Effector memory CD8-positive, alpha-beta T cell (primary cell): ENCODE results near the gene GNPAT.

Experiments
- ATAC-seq: fragments of 150-1000 bp; cut with Tn5 transposase; replicated peaks from 2 replicates; pipeline ENCODE4 v1.10.0; 2021; ENCODE audit warnings: mild to moderate bottlenecking, moderate library complexity
- DNase-seq, 3 experiments: peaks; one replicate each; pipeline ENCODE4 v3.0.0; 2021
- H3K27ac Mint-ChIP-seq, 2 donors: one replicate each; pipeline ENCODE4 v1.8.0; 2022; ENCODE audit warnings: mild to moderate bottlenecking in 2 of 2, mixed read lengths in 2 of 2, moderate library complexity in 2 of 2
- H3K27me3 Mint-ChIP-seq, 2 donors: one replicate each; pipeline ENCODE4 v1.8.0; 2022; ENCODE audit warnings: mixed read lengths in 2 of 2
- H3K36me3 Mint-ChIP-seq: one replicate; pipeline ENCODE4 v1.8.0; 2022; ENCODE audit warnings: mild to moderate bottlenecking, moderate library complexity, mixed read lengths; ENCODE audit not compliant: insufficient read depth
- H3K4me1 Mint-ChIP-seq, 2 donors: one replicate each; pipeline ENCODE4 v1.8.0; 2022; ENCODE audit warnings: low read depth in 2 of 2, mixed read lengths in 2 of 2
- H3K4me3 Mint-ChIP-seq, 2 donors: one replicate each; pipeline ENCODE4 v1.8.0; 2022; ENCODE audit warnings: mild to moderate bottlenecking in 2 of 2, mixed read lengths in 2 of 2, moderate library complexity in 2 of 2
- H3K9me3 Mint-ChIP-seq, 2 donors: one replicate each; pipeline ENCODE4 v1.8.0; 2022; ENCODE audit warnings: mixed read lengths in 2 of 2

The GNPAT gene

DNA sequence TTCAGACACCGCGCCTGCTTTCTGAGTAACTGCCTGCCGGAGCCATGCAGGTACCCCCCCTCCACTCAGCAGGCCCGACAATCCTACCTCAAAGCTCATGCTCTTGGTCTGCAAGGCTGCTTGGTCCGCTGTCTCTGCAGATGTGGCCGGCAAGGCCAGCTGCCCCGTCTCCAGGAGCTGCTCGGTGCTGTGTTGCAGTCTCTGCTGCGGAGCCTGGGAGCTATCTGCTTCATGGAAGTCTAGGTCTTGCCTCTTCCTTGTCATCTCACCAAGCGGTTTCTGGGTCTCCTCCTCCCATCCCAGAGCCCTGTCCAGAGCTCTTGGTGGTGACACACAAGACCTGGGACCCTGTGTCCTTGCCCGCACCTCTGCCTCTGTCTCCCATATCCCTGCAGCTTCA is 24.0 kb upstream of the GNPAT start:
- H3K27ac Mint-ChIP-seq = no peak overlapping the region
- peaks cover 3 to 5% of the 10 kb centered on the region in 2 donors for H3K4me1 Mint-ChIP-seq
- H3K27me3 Mint-ChIP-seq = peaks cover 8 to 19% of the 10 kb centered on the region in 2 donors
- H3K36me3 Mint-ChIP-seq = no peaks in the 10 kb centered on the region
- DNase-seq = no peak
- ATAC-seq = no peak
- H3K4me3 Mint-ChIP-seq = no peak overlapping the region
- H3K9me3 Mint-ChIP-seq = no peaks in the 10 kb centered on the region

- H3K9me3 Mint-ChIP-seq = no peaks in the 10 kb centered on the region
- H3K4me3 Mint-ChIP-seq = no peak overlapping the region
- H3K36me3 Mint-ChIP-seq = peaks cover 4% of the 10 kb centered on the region
- peaks cover 8 to 19% of the 10 kb centered on the region in 2 donors for H3K27me3 Mint-ChIP-seq
- no peak for ATAC-seq
- H3K27ac Mint-ChIP-seq = no peak overlapping the region
- H3K4me1 Mint-ChIP-seq = peaks cover 3 to 5% of the 10 kb centered on the region in 2 donors
- DNase-seq = no peak
Measured at GRCh38 chr1:231218078-231218477, 22.9 kb upstream of the GNPAT start.

DNA sequence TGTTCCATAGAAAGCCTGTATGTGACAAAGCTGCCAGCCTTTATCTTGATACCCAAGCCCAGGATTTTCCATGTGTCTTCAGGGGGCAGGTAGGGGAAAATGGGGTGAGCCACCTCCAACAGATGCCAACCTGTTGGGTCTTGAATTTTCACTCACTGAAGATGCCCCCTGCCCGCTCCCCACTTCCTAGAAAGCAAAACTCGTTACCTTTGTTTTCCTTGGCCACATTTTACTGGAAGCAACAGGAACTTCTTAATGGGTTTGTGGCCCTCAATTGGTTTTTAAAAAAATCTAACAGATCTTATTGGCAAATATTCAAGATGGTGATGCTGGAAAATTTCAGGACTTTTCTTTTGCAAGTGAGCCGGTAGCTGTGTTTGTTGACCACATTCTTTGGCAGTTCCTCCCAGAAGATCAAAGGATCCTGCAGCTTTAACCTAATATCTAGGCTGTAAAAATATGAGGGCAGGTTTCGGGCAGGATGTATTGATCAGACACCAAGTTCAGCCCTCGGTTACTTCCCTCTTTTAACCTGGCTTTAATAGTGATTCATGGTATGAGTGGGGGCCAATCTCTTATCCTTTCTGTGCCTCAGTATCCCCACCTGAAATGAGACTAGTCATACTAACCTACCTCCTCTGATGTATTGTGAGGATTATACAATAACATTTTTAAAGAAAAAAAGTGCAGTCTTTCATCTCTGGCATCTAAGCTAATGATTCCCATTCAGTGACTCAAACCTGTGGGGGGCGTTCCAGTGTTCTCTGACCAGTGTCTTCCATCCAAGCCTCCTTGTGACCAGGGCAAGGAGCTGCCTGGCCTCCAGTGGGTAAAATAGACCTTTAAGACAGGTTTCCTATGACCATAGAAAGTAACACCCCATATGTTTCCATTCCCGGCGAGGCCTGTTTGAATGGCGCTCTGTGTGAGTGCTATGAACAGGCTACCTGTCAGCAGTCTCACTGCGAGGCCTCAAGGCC is 21.3 kb upstream of the GNPAT start:
- ATAC-seq = no peak
- H3K4me3 Mint-ChIP-seq = no peak overlapping the region
- H3K4me1 Mint-ChIP-seq = peaks cover 3 to 5% of the 10 kb centered on the region in 2 donors
- no peaks in the 10 kb centered on the region for H3K9me3 Mint-ChIP-seq
- peaks cover 12% of the 10 kb centered on the region for H3K36me3 Mint-ChIP-seq
- no peak overlapping the region for H3K27ac Mint-ChIP-seq
- DNase-seq = no peak
- H3K27me3 Mint-ChIP-seq = peaks cover 8 to 10% of the 10 kb centered on the region in 2 donors

GRCh38 chr1:231220801-231221200 is 20.2 kb upstream of the GNPAT start:
- DNase-seq (no peak), ATAC-seq (no peak)
- H3K27ac Mint-ChIP-seq = peak overlapping the region in 1 of 2 donors; percentile 29
- peaks cover 0 to 5% of the 10 kb centered on the region in 2 donors for H3K4me1 Mint-ChIP-seq
- H3K9me3 Mint-ChIP-seq = no peaks in the 10 kb centered on the region
- H3K4me3 Mint-ChIP-seq = no peak overlapping the region
- H3K36me3 Mint-ChIP-seq = peaks cover 23% of the 10 kb centered on the region
- peaks cover 8 to 10% of the 10 kb centered on the region in 2 donors for H3K27me3 Mint-ChIP-seq

- DNase-seq (no peak), ATAC-seq (no peak)
- H3K4me3 Mint-ChIP-seq = no peak overlapping the region
- H3K27me3 Mint-ChIP-seq = no peaks in the 10 kb centered on the region
- no peaks in the 10 kb centered on the region for H3K9me3 Mint-ChIP-seq
- H3K27ac Mint-ChIP-seq = peak overlapping the region in 1 of 2 donors; percentile 36
- peaks cover 58% of the 10 kb centered on the region for H3K36me3 Mint-ChIP-seq
- H3K4me1 Mint-ChIP-seq = peaks cover 9 to 11% of the 10 kb centered on the region in 2 donors
Measured at GRCh38 chr1:231226156-231226555, 14.9 kb upstream of the GNPAT start.

DNA sequence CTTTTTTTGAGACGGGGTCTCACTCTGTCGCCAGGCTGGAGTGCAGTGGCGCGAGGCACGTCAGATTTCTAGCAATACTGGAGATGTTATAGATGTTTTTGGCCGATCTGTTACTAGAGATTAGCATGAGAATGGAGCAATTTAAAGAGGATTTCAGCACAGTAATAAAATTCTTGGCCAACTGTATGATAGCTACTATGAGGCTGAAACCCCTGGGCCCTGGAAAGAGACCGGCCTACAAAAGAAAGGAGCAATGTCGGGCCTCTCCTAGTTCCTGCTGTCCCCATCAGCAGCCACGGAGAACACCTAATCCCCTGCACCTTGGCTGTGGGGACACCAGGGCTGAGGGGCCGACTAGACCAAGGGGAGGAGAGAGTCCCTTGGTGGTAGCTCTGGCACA is 9.5 kb upstream of the GNPAT start:
- no peaks in the 10 kb centered on the region for H3K9me3 Mint-ChIP-seq
- peaks cover 32 to 47% of the 10 kb centered on the region in 2 donors for H3K4me1 Mint-ChIP-seq
- H3K36me3 Mint-ChIP-seq = peaks cover 38% of the 10 kb centered on the region
- DNase-seq (no peak), ATAC-seq (no peak)
- H3K27ac Mint-ChIP-seq = peak overlapping the region in 1 of 2 donors; percentile 42
- H3K4me3 Mint-ChIP-seq = no peak overlapping the region
- no peaks in the 10 kb centered on the region for H3K27me3 Mint-ChIP-seq

GRCh38 chr1:231232870-231233734 is 7.9 kb upstream of the GNPAT start:
- Mint-ChIP-seq H3K4me1 (peaks cover 34 to 57% of the 10 kb centered on the region in 2 donors), H3K9me3 (no peaks in the 10 kb centered on the region), H3K4me3 (no peak overlapping the region), H3K36me3 (peaks cover 40% of the 10 kb centered on the region), H3K27ac (no peak overlapping the region), H3K27me3 (no peaks in the 10 kb centered on the region)
- ATAC-seq = no peak
- no peak for DNase-seq

DNA sequence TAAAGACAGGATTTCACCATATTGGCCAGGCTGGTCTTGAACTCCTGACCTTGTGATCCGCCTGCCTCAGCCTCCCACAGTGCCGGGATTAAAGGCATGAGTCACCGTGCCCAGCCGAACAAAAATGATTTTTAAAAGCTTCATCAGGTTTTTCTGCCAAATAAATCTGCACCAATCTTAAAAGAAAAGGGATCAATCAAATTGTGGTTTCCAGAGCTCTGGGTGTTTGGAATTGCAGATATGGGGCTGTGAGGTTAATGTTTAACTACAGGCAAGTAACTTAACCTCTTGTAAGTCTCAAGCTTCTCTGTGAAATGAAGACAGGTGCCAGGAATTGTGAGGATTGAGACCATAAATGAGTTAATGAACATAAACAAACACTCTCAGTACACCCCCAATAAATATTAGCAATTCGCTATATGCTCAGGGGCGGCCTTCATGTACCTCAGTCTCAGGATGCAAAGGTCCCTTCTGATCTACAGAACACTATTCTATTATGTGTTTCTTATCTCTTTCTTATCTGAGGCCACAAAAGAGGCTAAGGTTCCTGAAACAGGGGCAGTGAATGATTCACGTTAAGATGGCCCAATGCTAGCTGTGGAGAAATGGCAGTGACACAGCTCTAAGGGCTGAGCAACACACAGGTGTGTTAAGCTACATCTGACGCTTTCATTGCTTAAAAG is 7.1 kb upstream of the GNPAT start:
- no peaks in the 10 kb centered on the region for H3K9me3 Mint-ChIP-seq
- H3K27ac Mint-ChIP-seq = no peak overlapping the region
- H3K4me1 Mint-ChIP-seq = peaks cover 34 to 59% of the 10 kb centered on the region in 2 donors
- peaks cover 38% of the 10 kb centered on the region for H3K36me3 Mint-ChIP-seq
- no peaks in the 10 kb centered on the region for H3K27me3 Mint-ChIP-seq
- ATAC-seq = no peak
- H3K4me3 Mint-ChIP-seq = no peak overlapping the region
- DNase-seq = no peak

GRCh38 chr1:231234506-231234905 is 6.5 kb upstream of the GNPAT start:
- DNase-seq (no peak), ATAC-seq (no peak)
- Mint-ChIP-seq H3K9me3 (no peaks in the 10 kb centered on the region), H3K4me1 (peaks cover 35 to 62% of the 10 kb centered on the region in 2 donors), H3K27me3 (no peaks in the 10 kb centered on the region), H3K36me3 (peaks cover 34% of the 10 kb centered on the region), H3K27ac (peak overlapping the region; percentile 2 to 15), H3K4me3 (no peak overlapping the region)

DNA sequence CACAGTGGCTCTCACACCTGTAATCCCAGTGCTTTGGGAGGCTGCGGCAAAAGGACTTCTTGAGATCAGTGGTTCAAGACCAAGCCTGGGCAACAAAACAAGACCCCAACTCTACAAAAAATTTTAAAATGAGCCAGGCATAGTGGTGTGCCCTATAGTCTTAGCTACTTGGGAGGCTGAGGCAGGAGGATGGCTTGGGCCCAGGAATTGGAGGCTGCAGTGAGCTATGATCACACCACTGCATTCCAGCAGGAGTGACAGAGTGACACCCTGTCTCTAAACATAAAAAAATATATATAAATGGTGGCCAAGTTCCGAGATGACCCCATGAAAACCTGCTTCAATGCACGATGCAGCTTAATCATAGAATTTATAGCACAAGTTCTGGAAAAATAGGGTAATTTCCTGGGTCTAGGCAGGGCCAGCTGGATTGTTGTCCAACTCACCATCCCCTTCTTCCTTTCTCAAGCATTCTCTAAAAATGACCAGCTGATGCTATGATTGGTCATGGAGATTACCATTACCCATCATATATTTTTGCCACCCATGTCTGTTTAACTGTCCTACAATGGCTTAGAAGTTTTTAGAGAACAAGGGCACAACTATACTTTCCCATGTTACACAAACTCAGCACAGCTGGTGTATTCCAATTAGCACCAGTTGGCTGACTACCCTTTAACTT is 5.3 kb upstream of the GNPAT start:
- DNase-seq (no peak), ATAC-seq (no peak)
- H3K4me3 Mint-ChIP-seq = no peak overlapping the region
- no peak overlapping the region for H3K27ac Mint-ChIP-seq
- H3K27me3 Mint-ChIP-seq = no peaks in the 10 kb centered on the region
- peaks cover 41 to 60% of the 10 kb centered on the region in 2 donors for H3K4me1 Mint-ChIP-seq
- H3K36me3 Mint-ChIP-seq = peaks cover 37% of the 10 kb centered on the region
- H3K9me3 Mint-ChIP-seq = no peaks in the 10 kb centered on the region

GRCh38 chr1:231236208-231236591 is 4.8 kb upstream of the GNPAT start:
- Mint-ChIP-seq H3K4me1 (peaks cover 36 to 58% of the 10 kb centered on the region in 2 donors), H3K27ac (no peak overlapping the region)

DNA sequence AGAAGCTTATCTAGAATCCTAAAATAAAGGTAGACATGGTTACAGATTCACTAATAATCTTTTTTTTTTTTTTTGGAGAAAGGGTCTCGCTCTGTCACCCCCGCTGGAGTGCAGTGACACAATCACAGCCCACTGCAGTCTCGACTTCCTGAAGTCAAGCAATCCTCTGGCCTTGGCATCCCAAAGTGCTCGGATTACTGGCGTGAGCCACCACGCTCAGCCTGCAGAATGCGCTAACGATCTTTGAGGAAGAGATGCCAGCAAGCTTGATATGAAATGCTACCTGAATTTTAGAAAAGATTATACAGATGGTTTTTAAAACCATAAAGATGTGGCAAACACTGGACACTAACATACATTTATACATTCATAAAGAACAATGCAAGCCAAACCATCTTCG is 4.1 kb upstream of the GNPAT start:
- no peak for ATAC-seq
- peak overlapping the region in 1 of 2 donors; percentile 23 for H3K27ac Mint-ChIP-seq
- no peaks in the 10 kb centered on the region for H3K9me3 Mint-ChIP-seq
- DNase-seq = no peak
- H3K4me1 Mint-ChIP-seq = peaks cover 37 to 57% of the 10 kb centered on the region in 2 donors
- no peaks in the 10 kb centered on the region for H3K27me3 Mint-ChIP-seq
- H3K36me3 Mint-ChIP-seq = peaks cover 41% of the 10 kb centered on the region
- no peak overlapping the region for H3K4me3 Mint-ChIP-seq

More at GRCh38 chr1:231236208-231236591, 4.8 kb upstream of the GNPAT start:
- Mint-ChIP-seq H3K9me3 (no peaks in the 10 kb centered on the region), H3K4me3 (no peak overlapping the region), H3K36me3 (peaks cover 37% of the 10 kb centered on the region), H3K27me3 (no peaks in the 10 kb centered on the region)
- no peak for DNase-seq
- no peak for ATAC-seq
